Neural crest cell (in vitro differentiated cells): ENCODE results near the gene TRH. TPM values are rescaled to one million over a fixed set of nuclear protein-coding genes. Genes with fewer than 3 reads are reported as not detected.

Experiments used
- DNase-seq: peaks from one replicate; pipeline ENCODE4 v3.0.0; 2021; ENCODE audit warnings: low read depth, mixed read lengths, low spot score
- H3K27ac Mint-ChIP-seq: one replicate; pipeline ENCODE4 v1.8.0; 2021; ENCODE audit warnings: mild to moderate bottlenecking, mixed read lengths; ENCODE audit not compliant: unreplicated experiment
- H3K27me3 Mint-ChIP-seq: 2 replicates; pipeline ENCODE4 v1.8.0; 2021; ENCODE audit warnings: low read depth, mild to moderate bottlenecking, mixed read lengths
- H3K36me3 Mint-ChIP-seq: 2 replicates; pipeline ENCODE4 v1.8.0; 2021; ENCODE audit warnings: low read depth, mild to moderate bottlenecking, mixed read lengths
- H3K4me1 Mint-ChIP-seq: 2 replicates; pipeline ENCODE4 v1.8.0; 2021; ENCODE audit warnings: mixed read lengths
- H3K4me3 Mint-ChIP-seq: one replicate; pipeline ENCODE4 v1.8.0; 2021; ENCODE audit warnings: mild to moderate bottlenecking, mixed read lengths
- H3K9me3 Mint-ChIP-seq: 2 replicates; pipeline ENCODE4 v1.8.0; 2021; ENCODE audit warnings: mixed read lengths
- CTCF ChIP-seq: fragments of 200-600 bp; sonication (generic); conservative IDR thresholded peaks from 2 replicates; pipeline ENCODE4 v1.5.0; 2021; ENCODE audit warnings: antibody characterized with exemption, mild to moderate bottlenecking
- total RNA-seq: library from RNA; stranded (reverse); gene quantifications from 2 replicates; pipeline ENCODE4 v1.2.1, GENCODE V29; 2021

The TRH gene
- total RNA-seq, 1 donor from 2014 or later = 0.61 TPM

DNA sequence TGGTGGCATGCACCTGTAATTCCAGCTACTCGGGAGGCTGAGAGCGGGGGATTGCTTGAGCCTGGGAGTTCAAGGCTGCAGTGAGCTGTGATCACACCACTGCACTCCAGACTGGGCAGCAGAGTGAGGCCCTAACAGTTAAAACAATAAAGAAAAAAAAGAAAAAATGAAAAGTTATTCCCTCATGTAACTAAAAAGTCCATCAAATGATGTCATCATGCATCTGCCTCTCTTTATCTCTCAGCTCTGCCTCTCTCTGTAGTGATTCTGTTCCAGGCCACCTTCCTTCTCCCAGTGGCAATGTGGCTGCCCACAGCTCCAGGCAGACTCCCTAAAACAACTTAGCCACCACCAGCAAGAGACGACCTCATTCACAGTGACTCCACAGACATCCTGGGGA is 31.5 kb upstream of the TRH start:
- Mint-ChIP-seq H3K27ac (peak overlapping the region; percentile 19), H3K4me1 (peaks cover 6% of the 10 kb centered on the region), H3K4me3 (no peak overlapping the region), H3K27me3 (peaks cover 11% of the 10 kb centered on the region), H3K36me3 (no peaks in the 10 kb centered on the region), H3K9me3 (peaks cover 6% of the 10 kb centered on the region)
- TF ChIP-seq CTCF = no peak
- DNase-seq = no peak

GRCh38 chr3:129944709-129945108 is 29.8 kb upstream of the TRH start:
- peaks cover 4% of the 10 kb centered on the region for H3K4me1 Mint-ChIP-seq
- peaks cover 11% of the 10 kb centered on the region for H3K27me3 Mint-ChIP-seq
- no peak overlapping the region for H3K27ac Mint-ChIP-seq
- H3K36me3 Mint-ChIP-seq = no peaks in the 10 kb centered on the region
- no peak overlapping the region for H3K4me3 Mint-ChIP-seq
- peaks cover 6% of the 10 kb centered on the region for H3K9me3 Mint-ChIP-seq
- no peak for TF ChIP-seq CTCF
- no peak for DNase-seq

DNA sequence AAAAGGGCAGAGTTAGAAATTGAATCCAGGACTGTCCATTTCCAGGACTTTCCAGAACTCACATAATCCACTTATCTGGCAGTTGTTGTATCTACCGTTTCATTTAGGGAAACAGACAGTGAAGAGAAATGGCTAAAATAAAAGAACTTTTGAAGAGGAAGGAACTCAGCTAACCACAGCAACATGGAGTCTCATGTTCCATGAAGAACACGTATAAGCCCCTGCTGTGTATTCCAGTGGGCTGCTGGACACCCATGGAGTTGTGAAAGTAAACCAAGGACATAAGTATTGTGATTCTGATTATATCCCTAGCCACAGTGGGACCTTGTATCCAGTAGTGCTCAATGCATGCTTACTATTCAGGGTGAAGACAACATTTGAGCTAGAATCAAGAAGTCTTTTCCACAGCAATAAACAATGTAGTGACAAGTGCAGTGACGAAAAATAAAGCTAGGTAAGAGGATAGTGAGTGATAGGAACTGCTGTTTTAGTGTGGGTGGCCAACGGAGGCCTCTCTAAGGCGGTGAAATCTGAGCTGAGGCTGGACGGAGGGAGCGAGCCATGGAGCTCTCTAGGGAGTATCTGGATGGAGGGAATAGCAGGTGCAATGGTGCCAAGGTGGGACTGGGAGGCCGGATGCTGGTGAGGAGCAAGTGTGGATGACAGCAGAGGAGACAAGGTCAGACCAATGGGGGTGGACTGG is 26.8 kb upstream of the TRH start:
- Mint-ChIP-seq H3K4me1 (peaks cover 4% of the 10 kb centered on the region), H3K9me3 (peaks cover 6% of the 10 kb centered on the region), H3K27ac (peak overlapping the region; percentile 39), H3K4me3 (no peak overlapping the region), H3K27me3 (peaks cover 11% of the 10 kb centered on the region), H3K36me3 (no peaks in the 10 kb centered on the region)
- DNase-seq = no peak
- TF ChIP-seq CTCF = no peak

DNA sequence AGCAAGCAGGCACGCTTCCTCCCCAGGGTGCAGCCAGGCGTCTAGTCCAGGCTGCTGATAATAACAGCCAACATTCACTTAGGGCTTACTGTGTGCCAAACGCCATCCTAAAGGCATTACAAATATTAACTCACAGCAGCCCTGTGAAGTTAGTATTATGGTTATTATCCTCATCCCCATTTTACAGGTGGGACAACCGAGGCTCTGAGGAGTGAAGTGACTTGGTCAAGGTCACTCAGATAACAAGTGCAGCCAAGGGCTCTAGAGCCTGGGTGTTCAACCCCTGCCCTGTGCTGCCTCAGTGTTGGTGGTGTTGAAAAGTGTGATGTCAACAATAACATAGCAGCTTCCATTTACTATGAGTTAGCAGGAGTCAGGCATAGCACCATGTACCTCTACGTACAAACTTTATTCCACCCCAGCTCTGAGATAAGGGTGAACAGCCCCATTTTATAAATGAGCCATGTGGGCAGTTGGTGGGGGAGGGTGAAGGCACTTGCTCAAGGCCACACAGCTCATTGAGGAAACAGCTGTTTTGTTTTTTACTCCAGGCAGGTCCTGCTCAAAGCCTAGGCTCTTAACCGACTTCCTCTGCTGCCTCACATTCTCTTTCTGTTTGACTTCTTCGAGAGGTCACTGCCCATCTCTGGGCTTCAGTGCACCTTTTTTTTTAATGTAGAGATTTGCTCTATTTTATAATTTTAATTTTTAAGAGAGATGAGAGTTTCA is 24.0 kb upstream of the TRH start:
- peaks cover 7% of the 10 kb centered on the region for H3K27me3 Mint-ChIP-seq
- DNase-seq = no peak
- H3K4me1 Mint-ChIP-seq = peaks cover 14% of the 10 kb centered on the region
- H3K9me3 Mint-ChIP-seq = peaks cover 2% of the 10 kb centered on the region
- TF ChIP-seq CTCF = no peak
- H3K36me3 Mint-ChIP-seq = no peaks in the 10 kb centered on the region
- H3K27ac Mint-ChIP-seq = no peak overlapping the region
- H3K4me3 Mint-ChIP-seq = no peak overlapping the region

GRCh38 chr3:129952556-129953355 is 21.8 kb upstream of the TRH start:
- TF ChIP-seq CTCF = no peak
- Mint-ChIP-seq H3K4me1 (peaks cover 14% of the 10 kb centered on the region), H3K27me3 (peaks cover 3% of the 10 kb centered on the region), H3K9me3 (peaks cover 2% of the 10 kb centered on the region), H3K36me3 (no peaks in the 10 kb centered on the region), H3K4me3 (no peak overlapping the region), H3K27ac (peak overlapping the region; percentile 81)
- DNase-seq = no peak
